Erythroblast (primary cell): Measurements from ENCODE around the gene OTUB2.

Source experiments
- GATA1 ChIP-seq: IDR thresholded peaks from 2 replicates; pipeline ENCODE4 v1.6.1; 2011; ENCODE audit warnings: low read depth, mild to moderate bottlenecking, control low read depth, low read length, moderate library complexity
- POLR2A ChIP-seq: IDR thresholded peaks from 2 replicates; pipeline ENCODE4 v1.6.1; 2011; ENCODE audit warnings: mild to moderate bottlenecking, low read length

DNA sequence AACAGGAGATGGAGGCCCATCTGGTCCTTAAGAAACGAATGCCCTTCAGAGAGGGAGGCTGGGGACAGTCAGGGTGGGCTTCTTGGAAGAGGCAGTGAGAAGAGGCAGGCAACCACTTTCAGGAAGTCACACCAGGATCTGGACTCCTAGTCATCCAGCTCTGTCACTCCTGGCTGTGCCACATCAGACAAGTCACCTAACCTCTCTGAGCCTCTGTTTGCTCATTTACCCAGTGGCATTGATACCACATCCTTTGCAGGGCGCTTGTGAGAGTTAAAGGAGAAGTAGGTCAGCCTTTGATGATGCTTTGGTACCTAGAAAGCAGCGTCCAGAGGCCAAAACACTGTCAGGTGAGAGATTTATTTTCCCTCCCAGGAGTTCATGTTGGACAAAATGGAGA, 17.9 kb upstream of the OTUB2 start:
- no peak for TF ChIP-seq POLR2A
- TF ChIP-seq GATA1 = no peak
